ENCODE results near the gene ZNF407. TPM values are rescaled to one million over a fixed set of nuclear protein-coding genes. Genes with fewer than 3 reads are reported as not detected.
"Not testable (repeated sequence)": the region's sequence is repeated elsewhere in the genome, so short reads cannot be mapped to it uniquely, and the experiment has no call there.

The ZNF407 gene
- total and polyA plus RNA-seq, 2 of the 13 experiments (the other 11 are each of a cell fraction or from before 2014, with no cell fraction given) = 2.3 to 8.7 TPM

DNA sequence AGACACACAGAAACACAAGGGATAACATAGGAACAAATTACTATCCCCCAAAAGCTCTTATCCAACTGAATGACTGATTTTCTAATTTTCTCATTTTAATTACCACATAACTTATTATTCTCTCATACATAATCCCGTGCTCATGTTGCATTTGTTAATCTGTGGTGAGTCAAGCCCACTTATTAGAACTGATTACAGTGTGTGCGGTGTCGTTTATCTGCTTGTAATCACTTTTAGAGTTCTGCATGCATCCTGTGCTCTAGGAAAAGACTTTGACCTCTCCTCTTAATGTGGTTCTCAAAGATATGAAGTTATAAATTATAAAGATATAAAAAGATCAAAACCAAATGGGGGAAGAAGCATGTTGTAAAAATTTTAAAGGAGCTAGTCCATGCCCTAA is 33.7 kb upstream of the ZNF407 start (continued):
- TF ChIP-seq KAT2B (IDR thresholded peaks at IDR 0.05; ENCODE audit: borderline replicate concordance, low read depth, low read length) = no peak
- no peak for TF ChIP-seq ZNF256 (CRISPR knock-in tag; conservative IDR thresholded peaks at IDR 0.05)

DNA sequence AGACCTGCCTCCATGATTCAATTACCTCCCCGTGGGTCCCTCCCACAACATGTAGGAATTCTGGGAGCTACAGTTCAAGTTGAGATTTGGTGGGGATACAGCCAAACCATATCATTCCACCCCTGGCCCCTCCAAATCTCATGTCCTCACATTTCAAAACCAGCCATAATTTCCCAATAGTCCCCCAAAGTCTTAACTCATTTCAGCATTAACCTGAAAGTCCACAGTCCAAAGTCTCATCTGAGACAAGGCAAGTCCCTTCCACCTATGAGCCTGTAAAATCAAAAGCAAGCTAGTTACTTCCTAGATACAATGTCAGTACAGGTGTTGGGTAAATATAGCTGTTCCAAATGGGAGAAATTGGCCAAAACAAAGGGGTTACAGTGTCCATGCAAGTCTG is 32.5 kb upstream of the ZNF407 start:
- not testable (repeated sequence) for H3K4me2 ChIP-seq (ENCODE audit: low read depth, low read length)

More for the DNA sequence above, 32.5 kb upstream of the ZNF407 start:
- H3K27me3 ChIP-seq (ENCODE audit: control insufficient read depth in 1 of 2, insufficient read depth in 2 of 2, low read length in 2 of 2); H3K27ac ChIP-seq (ENCODE audit: extremely low read length, insufficient read depth, low read length); H3K79me2 ChIP-seq (ENCODE audit: insufficient read depth, low read length); H2AFZ ChIP-seq (ENCODE audit: low read length); BruUV-seq (replicated peaks); DNase-seq (ENCODE audit: low spot score); H3K4me1 ChIP-seq (ENCODE audit: insufficient read depth, low read length); CTCF ChIA-PET (ENCODE audit: low intra/inter-chr PET ratio, low total read pairs); in situ Hi-C loops (cut with HindIII; ENCODE audit: extremely low pct_ligation_motif_present, low pct_unique_long_range_greater_than_20kb); H3K36me3 ChIP-seq (replicated peaks in 1 of 2; ENCODE audit: control insufficient read depth in 1 of 2, insufficient read depth in 2 of 2, low read length in 2 of 2); ATAC-seq; intact Hi-C loops (cut with micrococcal nuclease; ENCODE audit: unreplicated experiment); H3K9ac ChIP-seq (ENCODE audit: insufficient read depth, low read depth, low read length); FAIRE-seq; H4K20me1 ChIP-seq (ENCODE audit: insufficient read depth, low read length); H3K4me3 ChIP-seq (replicated peaks in 1 of 3; ENCODE audit: insufficient read depth in 1 of 3, low read depth in 2 of 3, low read length in 3 of 3): not testable (repeated sequence)
- WGBS (ENCODE audit: low lambda C conversion rate) = 36% methylated on average over 1 of the region's 1 CpG
- TF ChIP-seq, protein P1, sequence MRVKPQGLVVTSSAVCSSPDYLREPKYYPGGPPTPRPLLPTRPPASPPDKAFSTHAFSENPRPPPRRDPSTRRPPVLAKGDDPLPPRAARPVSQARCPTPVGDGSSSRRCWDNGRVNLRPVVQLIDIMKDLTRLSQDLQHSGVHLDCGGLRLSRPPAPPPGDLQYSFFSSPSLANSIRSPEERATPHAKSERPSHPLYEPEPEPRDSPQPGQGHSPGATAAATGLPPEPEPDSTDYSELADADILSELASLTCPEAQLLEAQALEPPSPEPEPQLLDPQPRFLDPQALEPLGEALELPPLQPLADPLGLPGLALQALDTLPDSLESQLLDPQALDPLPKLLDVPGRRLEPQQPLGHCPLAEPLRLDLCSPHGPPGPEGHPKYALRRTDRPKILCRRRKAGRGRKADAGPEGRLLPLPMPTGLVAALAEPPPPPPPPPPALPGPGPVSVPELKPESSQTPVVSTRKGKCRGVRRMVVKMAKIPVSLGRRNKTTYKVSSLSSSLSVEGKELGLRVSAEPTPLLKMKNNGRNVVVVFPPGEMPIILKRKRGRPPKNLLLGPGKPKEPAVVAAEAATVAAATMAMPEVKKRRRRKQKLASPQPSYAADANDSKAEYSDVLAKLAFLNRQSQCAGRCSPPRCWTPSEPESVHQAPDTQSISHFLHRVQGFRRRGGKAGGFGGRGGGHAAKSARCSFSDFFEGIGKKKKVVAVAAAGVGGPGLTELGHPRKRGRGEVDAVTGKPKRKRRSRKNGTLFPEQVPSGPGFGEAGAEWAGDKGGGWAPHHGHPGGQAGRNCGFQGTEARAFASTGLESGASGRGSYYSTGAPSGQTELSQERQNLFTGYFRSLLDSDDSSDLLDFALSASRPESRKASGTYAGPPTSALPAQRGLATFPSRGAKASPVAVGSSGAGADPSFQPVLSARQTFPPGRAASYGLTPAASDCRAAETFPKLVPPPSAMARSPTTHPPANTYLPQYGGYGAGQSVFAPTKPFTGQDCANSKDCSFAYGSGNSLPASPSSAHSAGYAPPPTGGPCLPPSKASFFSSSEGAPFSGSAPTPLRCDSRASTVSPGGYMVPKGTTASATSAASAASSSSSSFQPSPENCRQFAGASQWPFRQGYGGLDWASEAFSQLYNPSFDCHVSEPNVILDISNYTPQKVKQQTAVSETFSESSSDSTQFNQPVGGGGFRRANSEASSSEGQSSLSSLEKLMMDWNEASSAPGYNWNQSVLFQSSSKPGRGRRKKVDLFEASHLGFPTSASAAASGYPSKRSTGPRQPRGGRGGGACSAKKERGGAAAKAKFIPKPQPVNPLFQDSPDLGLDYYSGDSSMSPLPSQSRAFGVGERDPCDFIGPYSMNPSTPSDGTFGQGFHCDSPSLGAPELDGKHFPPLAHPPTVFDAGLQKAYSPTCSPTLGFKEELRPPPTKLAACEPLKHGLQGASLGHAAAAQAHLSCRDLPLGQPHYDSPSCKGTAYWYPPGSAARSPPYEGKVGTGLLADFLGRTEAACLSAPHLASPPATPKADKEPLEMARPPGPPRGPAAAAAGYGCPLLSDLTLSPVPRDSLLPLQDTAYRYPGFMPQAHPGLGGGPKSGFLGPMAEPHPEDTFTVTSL (CRISPR knock-in tag; IDR thresholded peaks at IDR 0.05; ENCODE audit: borderline replicate concordance) = 0 out of 2 replicates have a peak, but pooled peaks have one; percentile 20
- TF ChIP-seq HNF4A (CRISPR knock-in tag; IDR thresholded peaks at IDR 0.05) = peak; percentile 29; the same call in 1 of the 2 replicates
- H3K9me3 ChIP-seq (ENCODE audit: low read length) = peaks cover 11% of the 10 kb centered on the region
- POLR2A ChIA-PET = interaction anchor here (1.1 kb wide), 1 partner anchor 23 kb away, joined by 4 read pairs; no protein-coding TSS in a partner anchor
